Tibial artery (tissue), 4 donors: ENCODE data around the gene EXOC3L4.
A peak's percentile ranks its signal among the peaks of the same experiment; 100 is the strongest.

Source experiments
- DNase-seq, 2 donors: peaks; one replicate each; pipeline ENCODE4 v3.0.0-alpha.2; 2019
- H3K27ac ChIP-seq, 2 donors: fragments of 200-600 bp; sonication (generic) in 1 of 2; 1 replicate in 1 of 2; 2 replicates in 1 of 2; pipeline ENCODE4 v1.5.1; 2018 to 2019; ENCODE audit warnings: mild to moderate bottlenecking in 1 of 2
- H3K27me3 ChIP-seq, 2 donors: fragments of 200-600 bp; sonication (generic) in 1 of 2; one replicate each; pipeline versions ENCODE4 v1.5.1 to v1.6.0; 2016 to 2019
- H3K36me3 ChIP-seq, 3 donors: fragments of 200-600 bp; sonication (generic) in 2 of 3; one replicate each; pipeline ENCODE4 v1.5.1; 2016 to 2019; ENCODE audit warnings: mild to moderate bottlenecking in 2 of 3
- H3K4me1 ChIP-seq, 4 donors: fragments of 200-600 bp; sonication (generic) in 2 of 4; 1 replicate in 3 of 4; 2 replicates in 1 of 4; pipeline ENCODE4 v1.5.1; 2016 to 2019
- H3K4me3 ChIP-seq, 2 donors: fragments of 200-600 bp; sonication (generic) in 1 of 2; 1 replicate in 1 of 2; 2 replicates in 1 of 2; pipeline ENCODE4 v1.5.1; 2018 to 2019; ENCODE audit warnings: mild to moderate bottlenecking in 2 of 2
- H3K9me3 ChIP-seq, 3 donors: fragments of 200-600 bp; sonication (generic) in 1 of 3; one replicate each; pipeline ENCODE4 v1.5.1; 2016 to 2019
- CTCF ChIP-seq, 2 experiments: fragments of 200-600 bp in 1 of 2; fragments of 450-650 bp in 1 of 2; IDR thresholded peaks; one replicate each; pipeline ENCODE4 v1.5.1; 2017 to 2019; ENCODE audit warnings: antibody characterized with exemption in 2 of 2, mild to moderate bottlenecking in 1 of 2, moderate library complexity in 1 of 2
- intact Hi-C: fragments of 100-400 bp; cut with DNase I; formaldehyde crosslinking; loops from one replicate; pipeline ENCODE4 v1.15.0; 2023; ENCODE audit warnings: low total_unique reads

Gene EXOC3L4

DNA sequence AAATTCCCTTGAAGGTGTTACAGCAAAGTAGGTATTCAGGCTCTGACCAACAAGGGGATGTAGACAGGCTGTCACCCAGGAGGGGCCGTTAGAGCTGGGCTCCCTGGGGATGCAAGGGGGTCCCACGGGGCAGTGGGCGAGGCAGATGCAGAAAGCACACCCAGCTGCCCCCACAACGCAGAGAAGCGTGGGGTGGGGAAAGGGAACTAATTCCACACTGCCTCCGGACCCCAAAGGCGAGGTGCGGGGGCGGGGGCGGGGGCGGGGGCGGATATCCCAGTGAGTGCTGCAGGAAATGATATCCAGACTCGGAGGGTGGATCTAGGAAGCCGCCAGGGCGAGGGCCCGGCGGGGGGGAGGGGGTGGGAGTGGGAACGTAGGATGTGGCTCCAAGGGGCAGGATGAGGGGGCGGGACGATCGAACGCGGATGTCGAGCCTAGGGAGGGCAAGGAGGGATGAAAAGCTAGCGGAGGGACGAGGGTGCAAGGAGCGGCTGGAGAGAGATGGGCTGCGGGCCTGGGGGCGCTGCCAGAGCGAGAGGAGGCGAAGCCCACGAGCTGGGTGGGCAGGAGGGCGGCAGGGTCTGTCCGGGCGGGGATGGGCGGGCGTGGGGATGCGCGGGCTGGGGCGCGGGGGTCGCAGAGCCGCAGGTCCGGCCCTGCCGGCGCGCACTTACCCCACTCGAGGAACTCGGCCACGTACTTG lies 38.0 kb upstream of the EXOC3L4 start:
- intact Hi-C loops, result no loop called here
- TF ChIP-seq CTCF (IDR thresholded peaks at IDR 0.05), result no peak
- H3K36me3 ChIP-seq, result no peaks in the 10 kb centered on the region
- H3K9me3 ChIP-seq, result no peaks in the 10 kb centered on the region
- peak; percentile 59 to 77 for DNase-seq
- H3K27me3 ChIP-seq, result no peaks in the 10 kb centered on the region
- peaks cover 0 to 65% (median 33%) of the 10 kb centered on the region in 4 donors for H3K4me1 ChIP-seq
- H3K4me3 ChIP-seq, result peak overlapping the region; percentile 93 to 100
- peak overlapping the region; percentile 90 to 97 for H3K27ac ChIP-seq

DNA sequence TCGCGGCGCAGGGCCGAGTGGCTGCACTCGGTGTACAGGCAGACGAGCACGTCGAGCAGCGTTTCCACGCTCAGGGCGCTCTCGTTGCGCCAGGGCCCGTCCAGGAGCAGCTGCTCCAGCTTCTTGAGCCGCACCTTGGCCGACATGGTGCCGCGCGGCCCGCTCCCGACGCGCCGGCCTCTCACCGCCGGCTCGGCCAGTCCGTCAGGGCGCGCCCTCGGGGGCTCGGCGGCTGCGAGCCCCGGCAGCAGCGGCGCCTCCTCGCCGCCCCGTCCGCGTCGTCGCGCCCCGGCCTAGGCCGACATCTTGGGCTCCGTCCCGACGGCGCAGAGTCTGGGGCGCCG lies 37.5 kb upstream of the EXOC3L4 start:
- Histone ChIP-seq H3K27ac (peak overlapping the region; percentile 90 to 97), H3K36me3 (no peaks in the 10 kb centered on the region), H3K9me3 (no peaks in the 10 kb centered on the region), H3K4me1 (peaks cover 0 to 59% (median 33%) of the 10 kb centered on the region in 4 donors), H3K4me3 (peak overlapping the region; percentile 93 to 100), H3K27me3 (no peaks in the 10 kb centered on the region)
- DNase-seq, result peak in 1 of 2 donors; percentile 69
- no peak for TF ChIP-seq CTCF (IDR thresholded peaks at IDR 0.05)
- intact Hi-C loops, result no loop called here

GRCh38 chr14:103057372-103058163 lies 37.0 kb upstream of the EXOC3L4 start, which contains the start of gene CDC42BPB:
Gene CDC42BPB, minus strand, starts transcription at chr14:103057549. Its CDS starts 376 bp downstream, at chr14:103057173.
- DNase-seq, result peak; percentile 86 to 94
- Histone ChIP-seq H3K4me1 (peaks cover 0 to 54% (median 33%) of the 10 kb centered on the region in 4 donors), H3K27ac (peak within 1 kb of the TSS; percentile 90 to 97), H3K36me3 (no peaks in the 10 kb centered on the region), H3K9me3 (no peaks in the 10 kb centered on the region), H3K27me3 (no peaks in the 10 kb centered on the region), H3K4me3 (peak within 1 kb of the TSS; percentile 93 to 100)
- peak in 1 of 2 experiments; percentile 8 for TF ChIP-seq CTCF (IDR thresholded peaks at IDR 0.05)
- intact Hi-C loops, result no loop called here

DNA sequence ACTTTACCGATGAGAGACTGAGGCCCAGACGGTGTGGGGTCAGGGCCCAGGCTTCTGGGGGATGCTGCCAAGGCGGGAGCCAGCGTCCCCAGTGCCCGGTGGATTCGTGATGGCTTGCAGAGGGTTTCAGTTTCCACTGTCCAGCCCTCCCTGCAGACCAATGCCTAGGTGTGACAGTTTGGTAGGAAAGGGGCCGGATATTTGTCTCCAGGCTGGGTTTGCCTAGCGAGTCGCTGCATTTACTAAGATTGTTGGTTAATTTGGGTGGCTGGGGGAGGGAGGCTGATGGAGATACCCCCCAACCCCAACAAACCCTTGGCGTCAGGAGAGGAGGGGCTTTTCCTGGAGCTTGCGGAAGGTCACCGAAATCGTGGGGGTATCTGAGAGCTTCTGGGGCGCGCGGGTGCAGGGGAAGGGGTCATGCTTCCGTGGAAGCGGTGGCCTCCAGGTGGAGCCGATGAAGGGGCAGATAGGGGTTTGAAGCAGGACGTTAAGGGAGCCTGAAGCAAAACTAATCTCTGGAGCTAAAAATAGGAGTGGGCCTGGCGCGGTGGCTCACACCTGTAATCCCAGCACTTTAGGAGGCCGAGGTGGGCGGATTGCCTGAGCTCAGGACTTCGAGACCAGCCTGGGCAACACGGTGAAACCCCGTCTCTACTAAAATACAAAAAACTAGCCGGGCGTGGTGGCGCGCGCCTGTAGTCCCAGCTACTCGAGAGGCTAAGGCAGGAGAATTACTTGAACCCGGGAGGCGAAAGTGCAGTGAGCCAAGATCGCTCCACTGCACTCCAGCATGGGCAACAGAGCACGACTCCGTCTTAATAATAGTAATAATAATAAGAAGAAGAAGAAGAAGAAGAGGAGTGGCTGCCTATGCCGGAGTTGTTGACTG lies 36.1 kb upstream of the EXOC3L4 start:
- TF ChIP-seq CTCF (IDR thresholded peaks at IDR 0.05), result no peak
- no peaks in the 10 kb centered on the region for H3K27me3 ChIP-seq
- DNase-seq, result peak in 1 of 2 donors; percentile 69
- peak overlapping the region; percentile 93 to 100 for H3K4me3 ChIP-seq
- intact Hi-C loops, result no loop called here
- no peaks in the 10 kb centered on the region for H3K36me3 ChIP-seq
- H3K9me3 ChIP-seq, result no peaks in the 10 kb centered on the region
- peaks cover 0 to 49% (median 33%) of the 10 kb centered on the region in 4 donors for H3K4me1 ChIP-seq
- H3K27ac ChIP-seq, result peak overlapping the region; percentile 75 to 87

- Histone ChIP-seq H3K27ac (no peak overlapping the region), H3K4me3 (no peak overlapping the region), H3K27me3 (no peaks in the 10 kb centered on the region), H3K36me3 (no peaks in the 10 kb centered on the region), H3K9me3 (no peaks in the 10 kb centered on the region), H3K4me1 (peaks cover 0 to 39% (median 33%) of the 10 kb centered on the region in 4 donors)
- intact Hi-C loops, result no loop called here
- DNase-seq, result no peak
- TF ChIP-seq CTCF (IDR thresholded peaks at IDR 0.05), result no peak
These were observed 35.0 kb upstream of the EXOC3L4 start for GRCh38 chr14:103059556-103059955.
